ENCODE measurements around the gene ACSS1. TPM values are rescaled to one million over a fixed set of nuclear protein-coding genes. Genes with fewer than 3 reads are reported as not detected.

The ACSS1 gene
- total RNA-seq, 1 experiment from 2014 or later, result 12.8 TPM

DNA sequence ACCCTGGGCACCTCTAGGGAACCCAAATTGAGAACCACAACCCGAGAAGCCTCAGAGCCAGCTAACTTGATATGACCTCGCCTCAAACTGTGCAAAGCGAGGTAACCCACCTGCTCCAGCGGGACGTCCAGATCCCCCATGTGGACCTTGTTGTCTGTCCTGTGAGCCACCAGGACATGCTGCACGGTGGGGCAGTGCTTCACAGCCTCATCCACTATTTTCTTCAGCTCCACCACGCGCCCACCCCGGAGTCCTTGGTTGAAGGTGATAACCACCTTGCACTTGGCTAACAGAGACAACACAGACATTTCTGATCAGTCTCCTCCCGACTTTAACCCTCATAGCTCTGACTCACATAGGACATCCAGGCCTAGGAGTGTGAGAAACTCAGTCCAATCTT lies 34.6 kb downstream of the ACSS1 start:
- no peaks in the 10 kb centered on the region for H3K79me2 ChIP-seq (ENCODE audit: low read depth)
- no peaks in the 10 kb centered on the region for H4K20me1 ChIP-seq (ENCODE audit: insufficient read depth)
- no peaks in the 10 kb centered on the region for H3K9me3 ChIP-seq (ENCODE audit: insufficient read depth, low read depth)
- H3K4me2 ChIP-seq, result peak overlapping the region; percentile 43; the same call in 1 of the 2 replicates
- CTCF ChIA-PET, result no interaction called here
- TF ChIP-seq, protein P1, sequence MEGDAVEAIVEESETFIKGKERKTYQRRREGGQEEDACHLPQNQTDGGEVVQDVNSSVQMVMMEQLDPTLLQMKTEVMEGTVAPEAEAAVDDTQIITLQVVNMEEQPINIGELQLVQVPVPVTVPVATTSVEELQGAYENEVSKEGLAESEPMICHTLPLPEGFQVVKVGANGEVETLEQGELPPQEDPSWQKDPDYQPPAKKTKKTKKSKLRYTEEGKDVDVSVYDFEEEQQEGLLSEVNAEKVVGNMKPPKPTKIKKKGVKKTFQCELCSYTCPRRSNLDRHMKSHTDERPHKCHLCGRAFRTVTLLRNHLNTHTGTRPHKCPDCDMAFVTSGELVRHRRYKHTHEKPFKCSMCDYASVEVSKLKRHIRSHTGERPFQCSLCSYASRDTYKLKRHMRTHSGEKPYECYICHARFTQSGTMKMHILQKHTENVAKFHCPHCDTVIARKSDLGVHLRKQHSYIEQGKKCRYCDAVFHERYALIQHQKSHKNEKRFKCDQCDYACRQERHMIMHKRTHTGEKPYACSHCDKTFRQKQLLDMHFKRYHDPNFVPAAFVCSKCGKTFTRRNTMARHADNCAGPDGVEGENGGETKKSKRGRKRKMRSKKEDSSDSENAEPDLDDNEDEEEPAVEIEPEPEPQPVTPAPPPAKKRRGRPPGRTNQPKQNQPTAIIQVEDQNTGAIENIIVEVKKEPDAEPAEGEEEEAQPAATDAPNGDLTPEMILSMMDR (conservative IDR thresholded peaks at IDR 0.05), result no peak
- TF ChIP-seq EZH2 (IDR thresholded peaks at IDR 0.05; ENCODE audit: low read depth), result no peak
- DNase-seq, result no peak
- H3K9me2 ChIP-seq (ENCODE audit: insufficient read depth), result no peaks in the 10 kb centered on the region
- no peaks in the 10 kb centered on the region for H3K36me3 ChIP-seq (ENCODE audit: low read depth)
- peaks cover 19% of the 10 kb centered on the region; the same call in 1 of the 2 replicates for H3F3A ChIP-seq (ENCODE audit: insufficient read depth, low read depth)
- H2AFZ ChIP-seq, result no peak overlapping the region
- intact Hi-C loops (cut with micrococcal nuclease; ENCODE audit: unreplicated experiment), result no loop called here
- H3K4me3 ChIP-seq, result no peak overlapping the region
- H3K4me1 ChIP-seq (replicated peaks; ENCODE audit: insufficient read depth), result peaks cover 25% of the 10 kb centered on the region
- BruUV-seq (replicated peaks), result no TSS peak
- POLR2A ChIA-PET (ENCODE audit: unreplicated experiment), result interaction anchor here (0.7 kb wide), 1 partner anchor 40 kb away, joined by 3 read pairs; no protein-coding TSS in a partner anchor
- no peaks in the 10 kb centered on the region for H3K27me3 ChIP-seq (ENCODE audit: insufficient read depth, low read depth)
- H3K27ac ChIP-seq, result no peak overlapping the region

DNA sequence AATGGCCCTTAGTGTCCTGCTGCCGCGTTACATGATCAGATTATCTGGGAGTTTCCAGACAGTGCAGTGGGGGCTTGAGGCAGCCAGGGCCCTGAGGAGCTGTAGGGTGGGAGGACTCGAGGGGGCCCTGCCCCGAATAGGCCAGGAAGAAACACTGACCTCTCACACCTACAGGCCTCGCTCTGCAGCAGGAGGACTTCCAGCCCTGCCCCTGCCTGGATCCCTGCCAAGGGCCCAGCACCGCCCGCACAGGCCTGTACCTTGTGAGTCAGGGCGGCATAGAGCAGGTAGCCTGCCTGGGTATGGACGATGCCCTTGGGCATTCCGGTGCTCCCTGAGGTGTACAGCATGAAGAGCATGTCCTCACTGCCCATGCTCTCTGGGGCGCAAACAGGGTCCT lies 35.3 kb downstream of the ACSS1 start:
- no TSS peak for BruUV-seq (replicated peaks)
- Histone ChIP-seq H3K4me2 (peak overlapping the region; percentile 43), H3K9me3 (ENCODE audit: insufficient read depth, low read depth) (no peaks in the 10 kb centered on the region), H3K36me3 (ENCODE audit: low read depth) (no peaks in the 10 kb centered on the region), H2AFZ (no peak overlapping the region), H3K4me1 (replicated peaks; ENCODE audit: insufficient read depth) (peaks cover 32% of the 10 kb centered on the region), H3K9me2 (ENCODE audit: insufficient read depth) (no peaks in the 10 kb centered on the region), H3K4me3 (no peak overlapping the region), H3K79me2 (ENCODE audit: low read depth) (no peaks in the 10 kb centered on the region), H3K27me3 (ENCODE audit: insufficient read depth, low read depth) (no peaks in the 10 kb centered on the region), H3K27ac (no peak overlapping the region), H4K20me1 (ENCODE audit: insufficient read depth) (no peaks in the 10 kb centered on the region), H3F3A (ENCODE audit: insufficient read depth, low read depth) (peaks cover 26% of the 10 kb centered on the region; the same call in 1 of the 2 replicates)
- ChIA-PET CTCF (no interaction called here), POLR2A (ENCODE audit: unreplicated experiment) (interaction anchor here (0.7 kb wide), 1 partner anchor 10 kb away, joined by 5 read pairs; no protein-coding TSS in a partner anchor)
- DNase-seq, result peak; percentile 80 to 90
- no peak for TF ChIP-seq EZH2 (IDR thresholded peaks at IDR 0.05; ENCODE audit: low read depth)
- TF ChIP-seq, protein P1 (conservative IDR thresholded peaks at IDR 0.05), result no peak
- intact Hi-C loops (cut with micrococcal nuclease; ENCODE audit: unreplicated experiment), result no loop called here

DNA sequence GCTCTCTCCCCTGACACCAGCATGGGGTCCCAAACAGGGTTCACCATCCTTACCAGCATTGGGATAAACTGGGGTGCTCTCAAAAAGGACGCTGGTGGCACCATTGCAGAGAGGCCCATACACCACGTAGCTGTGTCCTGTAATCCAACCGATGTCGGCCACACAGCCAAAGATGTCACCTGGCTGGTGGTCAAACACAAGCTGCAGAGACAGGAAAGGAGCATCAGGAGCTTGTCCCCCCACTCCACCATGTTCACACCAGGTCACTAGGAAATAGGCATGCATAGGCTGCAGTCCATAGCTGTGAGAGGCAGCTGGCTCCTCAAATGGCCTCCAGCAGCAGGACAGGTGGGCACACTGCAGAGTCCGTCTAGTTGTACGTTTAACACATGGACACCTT lies 36.6 kb downstream of the ACSS1 start:
- no peaks in the 10 kb centered on the region for H3K9me3 ChIP-seq (ENCODE audit: insufficient read depth, low read depth)
- H3K9me2 ChIP-seq (ENCODE audit: insufficient read depth), result no peaks in the 10 kb centered on the region
- ChIA-PET POLR2A (ENCODE audit: unreplicated experiment) (no interaction called here), CTCF (no interaction called here)
- H4K20me1 ChIP-seq (ENCODE audit: insufficient read depth), result no peaks in the 10 kb centered on the region
- intact Hi-C loops (cut with micrococcal nuclease; ENCODE audit: unreplicated experiment), result no loop called here
- H2AFZ ChIP-seq, result no peak overlapping the region
- H3K36me3 ChIP-seq (ENCODE audit: low read depth), result no peaks in the 10 kb centered on the region
- no TSS peak for BruUV-seq (replicated peaks)
- TF ChIP-seq, protein P1 (conservative IDR thresholded peaks at IDR 0.05), result no peak
- no peak for TF ChIP-seq EZH2 (IDR thresholded peaks at IDR 0.05; ENCODE audit: low read depth)
- no peaks in the 10 kb centered on the region for H3K27me3 ChIP-seq (ENCODE audit: insufficient read depth, low read depth)
- no peak overlapping the region for H3K4me3 ChIP-seq
- DNase-seq, result no peak
- no peak overlapping the region for H3K4me2 ChIP-seq
- no peak overlapping the region for H3K27ac ChIP-seq
- H3F3A ChIP-seq (ENCODE audit: insufficient read depth, low read depth), result peaks cover 38% of the 10 kb centered on the region
- no peaks in the 10 kb centered on the region for H3K79me2 ChIP-seq (ENCODE audit: low read depth)
- peaks cover 46% of the 10 kb centered on the region for H3K4me1 ChIP-seq (replicated peaks; ENCODE audit: insufficient read depth)
